ENCODE data around the gene PHYH.

DNA sequence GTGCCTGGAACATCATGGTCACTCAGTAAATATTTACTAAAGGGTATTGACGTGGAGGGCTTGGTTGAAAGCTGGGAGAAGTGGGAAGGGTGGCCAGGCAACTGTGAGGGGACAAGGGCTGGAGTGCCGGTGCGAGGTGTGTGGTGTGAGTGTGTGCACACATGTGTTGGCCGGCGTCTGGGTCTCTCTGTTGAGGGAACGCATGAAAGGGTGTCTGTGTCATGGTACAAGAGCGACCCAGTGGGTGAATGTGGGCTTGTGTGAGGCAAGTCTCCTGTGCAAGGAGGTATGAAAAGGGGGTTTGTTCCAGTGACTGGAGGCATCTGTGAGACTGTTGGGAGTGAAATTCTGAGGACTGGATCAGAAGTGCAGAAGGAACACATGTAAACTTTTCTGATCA lies 36.3 kb downstream of the PHYH start:
- no peak for TF ChIP-seq EZH2 (IDR thresholded peaks at IDR 0.05; ENCODE audit: insufficient read depth, low read length)
- TF ChIP-seq, protein P1, sequence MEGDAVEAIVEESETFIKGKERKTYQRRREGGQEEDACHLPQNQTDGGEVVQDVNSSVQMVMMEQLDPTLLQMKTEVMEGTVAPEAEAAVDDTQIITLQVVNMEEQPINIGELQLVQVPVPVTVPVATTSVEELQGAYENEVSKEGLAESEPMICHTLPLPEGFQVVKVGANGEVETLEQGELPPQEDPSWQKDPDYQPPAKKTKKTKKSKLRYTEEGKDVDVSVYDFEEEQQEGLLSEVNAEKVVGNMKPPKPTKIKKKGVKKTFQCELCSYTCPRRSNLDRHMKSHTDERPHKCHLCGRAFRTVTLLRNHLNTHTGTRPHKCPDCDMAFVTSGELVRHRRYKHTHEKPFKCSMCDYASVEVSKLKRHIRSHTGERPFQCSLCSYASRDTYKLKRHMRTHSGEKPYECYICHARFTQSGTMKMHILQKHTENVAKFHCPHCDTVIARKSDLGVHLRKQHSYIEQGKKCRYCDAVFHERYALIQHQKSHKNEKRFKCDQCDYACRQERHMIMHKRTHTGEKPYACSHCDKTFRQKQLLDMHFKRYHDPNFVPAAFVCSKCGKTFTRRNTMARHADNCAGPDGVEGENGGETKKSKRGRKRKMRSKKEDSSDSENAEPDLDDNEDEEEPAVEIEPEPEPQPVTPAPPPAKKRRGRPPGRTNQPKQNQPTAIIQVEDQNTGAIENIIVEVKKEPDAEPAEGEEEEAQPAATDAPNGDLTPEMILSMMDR (IDR thresholded peaks at IDR 0.05; ENCODE audit: insufficient read depth, low read depth, low read length), result no peak

Measured in astrocyte (in vitro differentiated cells and primary cell).